Prostate gland (tissue), 2 donors: ENCODE measurements around the gene SLC35B4.

Experiments used
- POLR2A ChIP-seq: fragments of 450-650 bp; IDR thresholded peaks from one replicate; pipeline ENCODE4 v1.6.1; 2016; ENCODE audit warnings: antibody characterized with exemption, mild to moderate bottlenecking
- POLR2AphosphoS5 ChIP-seq: sonication (generic); formaldehyde crosslinking; IDR thresholded peaks from one replicate; pipeline ENCODE4 v1.6.1; 2017; ENCODE audit warnings: antibody characterized with exemption
- TF ChIP-seq, protein P1 (sequence below), 4 experiments: fragments of 200-600 bp in 2 of 4; fragments of 450-650 bp in 2 of 4; sonication (generic) in 2 of 4; IDR thresholded peaks; 1 replicate in 3 of 4; 2 replicates in 1 of 4; pipeline ENCODE4 v1.5.1; 2016 to 2019; ENCODE audit warnings: antibody characterized with exemption in 4 of 4, mild to moderate bottlenecking in 2 of 4, moderate library complexity in 2 of 4

DNA sequence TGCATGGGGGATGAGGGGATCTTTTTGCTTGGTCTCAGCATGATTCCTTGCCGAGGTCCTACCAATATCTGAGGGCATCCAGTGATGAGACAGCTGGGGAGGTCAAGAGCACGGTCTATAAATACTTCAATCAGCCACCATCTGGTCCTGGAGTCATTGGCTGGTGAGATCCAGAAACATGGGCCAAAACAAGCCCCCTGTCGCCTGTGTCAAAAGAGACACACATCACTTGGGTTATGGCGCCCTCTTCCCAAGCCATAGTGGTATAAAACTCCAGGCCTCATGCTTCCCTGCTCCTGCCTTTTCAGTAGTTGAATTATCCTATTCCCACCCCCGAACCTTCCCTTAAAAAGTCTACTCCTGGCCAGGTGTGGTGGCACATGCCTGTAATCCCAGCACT lies 60.9 kb downstream of the SLC35B4 start:
- TF ChIP-seq, protein P1, sequence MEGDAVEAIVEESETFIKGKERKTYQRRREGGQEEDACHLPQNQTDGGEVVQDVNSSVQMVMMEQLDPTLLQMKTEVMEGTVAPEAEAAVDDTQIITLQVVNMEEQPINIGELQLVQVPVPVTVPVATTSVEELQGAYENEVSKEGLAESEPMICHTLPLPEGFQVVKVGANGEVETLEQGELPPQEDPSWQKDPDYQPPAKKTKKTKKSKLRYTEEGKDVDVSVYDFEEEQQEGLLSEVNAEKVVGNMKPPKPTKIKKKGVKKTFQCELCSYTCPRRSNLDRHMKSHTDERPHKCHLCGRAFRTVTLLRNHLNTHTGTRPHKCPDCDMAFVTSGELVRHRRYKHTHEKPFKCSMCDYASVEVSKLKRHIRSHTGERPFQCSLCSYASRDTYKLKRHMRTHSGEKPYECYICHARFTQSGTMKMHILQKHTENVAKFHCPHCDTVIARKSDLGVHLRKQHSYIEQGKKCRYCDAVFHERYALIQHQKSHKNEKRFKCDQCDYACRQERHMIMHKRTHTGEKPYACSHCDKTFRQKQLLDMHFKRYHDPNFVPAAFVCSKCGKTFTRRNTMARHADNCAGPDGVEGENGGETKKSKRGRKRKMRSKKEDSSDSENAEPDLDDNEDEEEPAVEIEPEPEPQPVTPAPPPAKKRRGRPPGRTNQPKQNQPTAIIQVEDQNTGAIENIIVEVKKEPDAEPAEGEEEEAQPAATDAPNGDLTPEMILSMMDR (IDR thresholded peaks at IDR 0.05), result no peak
- TF ChIP-seq POLR2A (no peak), POLR2AphosphoS5 (no peak)
